ENCODE measurements around the gene LINS1.

- TF ChIP-seq RFX5 (IDR thresholded peaks at IDR 0.05; ENCODE audit: low read depth, low read length) (no peak), SUZ12 (IDR thresholded peaks at IDR 0.05; ENCODE audit: unreplicated experiment) (no peak), NFIC (IDR thresholded peaks at IDR 0.05; ENCODE audit: low read depth, low read length) (no peak), MAX (IDR thresholded peaks at IDR 0.05; ENCODE audit: low read depth, low read length) (no peak)
Observed at GRCh38 chr15:100615801-100616200, 13.8 kb upstream of the LINS1 start.
